Neural cell (in vitro differentiated cells): Measurements from ENCODE around the gene ZDHHC9. TPM values are rescaled to one million over a fixed set of nuclear protein-coding genes. Genes with fewer than 3 reads are reported as not detected.

Source experiments
- H2AFZ ChIP-seq: fragments of 200-600, 300-800 bp; sonication (generic), shearing (Covaris generic); 2 replicates; pipeline ENCODE4 v1.6.0; 2014; ENCODE audit warnings: low read depth, mild to moderate bottlenecking, antibody characterized with exemption, low read length, moderate library complexity
- H3F3A ChIP-seq: fragments of 200-600 bp; shearing (Covaris generic); 2 replicates; pipeline ENCODE4 v1.6.1; 2016; ENCODE audit warnings: mild to moderate bottlenecking, moderate library complexity, mixed read lengths, antibody characterized with exemption, low read length; ENCODE audit not compliant: insufficient read depth, poor library complexity, severe bottlenecking
- H3K27ac ChIP-seq: fragments of 200-600, 300-800 bp; sonication (generic), shearing (Covaris generic); 2 replicates; pipeline ENCODE4 v1.5.1; 2014; ENCODE audit warnings: mild to moderate bottlenecking, low read length, moderate library complexity
- H3K27me3 ChIP-seq: fragments of 300-800, 200-600 bp; sonication (generic), shearing (Covaris generic); 2 replicates; pipeline ENCODE4 v1.6.0; 2014; ENCODE audit warnings: mild to moderate bottlenecking, low read depth, low read length, moderate library complexity; ENCODE audit not compliant: insufficient read depth
- H3K36me3 ChIP-seq: fragments of 300-800, 200-600 bp; sonication (generic), shearing (Covaris generic); 2 replicates; pipeline ENCODE4 v1.5.1; 2014; ENCODE audit warnings: mild to moderate bottlenecking, antibody characterized with exemption, low read length, moderate library complexity; ENCODE audit not compliant: insufficient read depth
- H3K4me2 ChIP-seq: fragments of 300-800, 200-600 bp; sonication (generic), shearing (Covaris generic); 2 replicates; pipeline ENCODE4 v1.6.0; 2014; ENCODE audit warnings: mild to moderate bottlenecking, low read length
- H3K4me3 ChIP-seq: fragments of 300-800, 200-600 bp; sonication (generic), shearing (Covaris generic); 2 replicates; pipeline ENCODE4 v1.5.1; 2014; ENCODE audit warnings: mild to moderate bottlenecking, low read length, moderate library complexity
- H3K79me2 ChIP-seq: fragments of 200-600 bp; shearing (Covaris generic); replicated peaks from 2 replicates; pipeline ENCODE4 v1.6.0; 2014; ENCODE audit warnings: mild to moderate bottlenecking, low read length, moderate library complexity; ENCODE audit not compliant: insufficient read depth
- H3K9ac ChIP-seq: fragments of 300-800, 200-600 bp; sonication (generic), shearing (Covaris generic); 2 replicates; pipeline ENCODE4 v1.6.1; 2016; ENCODE audit warnings: mild to moderate bottlenecking, low read length, mixed read lengths
- H3K9me2 ChIP-seq: fragments of 200-600 bp; shearing (Covaris generic); 2 replicates; pipeline ENCODE4 v1.6.1; 2016; ENCODE audit warnings: mild to moderate bottlenecking, low read length, mixed read lengths; ENCODE audit not compliant: insufficient read depth
- H3K9me3 ChIP-seq: fragments of 200-600, 300-800 bp; sonication (generic), shearing (Covaris generic); 2 replicates; pipeline ENCODE4 v1.6.1; 2016; ENCODE audit warnings: mild to moderate bottlenecking, mixed run types, low read length, moderate library complexity, mixed read lengths
- H4K20me1 ChIP-seq: fragments of 200-600 bp; shearing (Covaris generic); 2 replicates; pipeline ENCODE4 v1.6.1; 2016; ENCODE audit warnings: mild to moderate bottlenecking, mixed run types; ENCODE audit not compliant: insufficient read depth
- CTCF ChIP-seq: fragments of 450-650 bp; IDR thresholded peaks from 2 replicates; pipeline ENCODE4 v1.5.1; 2014; ENCODE audit warnings: antibody characterized with exemption, mild to moderate bottlenecking, moderate library complexity; ENCODE audit not compliant: poor library complexity, severe bottlenecking
- EP300 ChIP-seq: fragments of 450-650 bp; conservative IDR thresholded peaks from 2 replicates; pipeline ENCODE4 v1.6.1; 2014; ENCODE audit warnings: antibody characterized with exemption, mild to moderate bottlenecking, moderate library complexity; ENCODE audit not compliant: poor library complexity, severe bottlenecking
- EZH2 ChIP-seq: fragments of 200-600, 300-800 bp; shearing (Covaris generic), sonication (generic); IDR thresholded peaks from 2 replicates; pipeline ENCODE4 v1.6.1; 2014; ENCODE audit warnings: antibody characterized with exemption, low read length, borderline replicate concordance, mild to moderate bottlenecking; ENCODE audit not compliant: insufficient read depth, poor library complexity, severe bottlenecking
- MXI1 ChIP-seq: fragments of 450-650 bp; conservative IDR thresholded peaks from 2 replicates; pipeline ENCODE4 v1.6.1; 2014; ENCODE audit warnings: antibody characterized with exemption, mild to moderate bottlenecking; ENCODE audit not compliant: poor library complexity, severe bottlenecking
- POLR2AphosphoS5 ChIP-seq: IDR thresholded peaks from 2 replicates; pipeline ENCODE4 v1.6.1; 2012
- RAD21 ChIP-seq: fragments of 450-650 bp; conservative IDR thresholded peaks from 2 replicates; pipeline ENCODE4 v1.6.1; 2014; ENCODE audit warnings: antibody characterized with exemption, mild to moderate bottlenecking, moderate library complexity
- REST ChIP-seq: IDR thresholded peaks from 2 replicates; pipeline ENCODE4 v1.6.1; 2012; ENCODE audit warnings: borderline replicate concordance
- SMC3 ChIP-seq: fragments of 450-650 bp; conservative IDR thresholded peaks from 2 replicates; pipeline ENCODE4 v1.6.1; 2014; ENCODE audit warnings: antibody characterized with exemption, mild to moderate bottlenecking, moderate library complexity; ENCODE audit not compliant: poor library complexity
- TAF1 ChIP-seq: IDR thresholded peaks from 2 replicates; pipeline ENCODE4 v1.6.1; 2012; ENCODE audit warnings: low read depth
- polyA plus RNA-seq: library from polyadenylated mRNA; depleted of rRNA; stranded (reverse); fragments of >200 nt; gene quantifications from 2 replicates; pipeline ENCODE4 v1.2.3, GENCODE V29; 2014

ZDHHC9 gene
- polyA plus RNA-seq, 1 donor from 2014 or later = 24.9 TPM

GRCh38 chrX:129798888-129799287 is 44.8 kb downstream of the ZDHHC9 start:
- Histone ChIP-seq H3K9me2 (no peaks in the 10 kb centered on the region), H3F3A (no peaks in the 10 kb centered on the region), H3K27ac (no peak overlapping the region), H3K36me3 (no peaks in the 10 kb centered on the region), H3K9ac (no peak overlapping the region), H3K4me3 (no peak overlapping the region), H3K27me3 (no peaks in the 10 kb centered on the region), H4K20me1 (no peaks in the 10 kb centered on the region), H3K9me3 (no peaks in the 10 kb centered on the region), H2AFZ (no peak overlapping the region), H3K79me2 (no peaks in the 10 kb centered on the region), H3K4me2 (no peak overlapping the region)
- TF ChIP-seq POLR2AphosphoS5 (no peak), SMC3 (no peak), MXI1 (no peak), CTCF (no peak), EZH2 (no peak), RAD21 (no peak), EP300 (no peak), REST (no peak), TAF1 (no peak)

- Histone ChIP-seq H3K79me2 (no peaks in the 10 kb centered on the region), H3K9me3 (no peaks in the 10 kb centered on the region), H4K20me1 (no peaks in the 10 kb centered on the region), H3K4me2 (no peak overlapping the region), H3F3A (no peaks in the 10 kb centered on the region), H3K9ac (no peak overlapping the region), H3K4me3 (no peak overlapping the region), H2AFZ (no peak overlapping the region), H3K36me3 (no peaks in the 10 kb centered on the region), H3K27ac (no peak overlapping the region), H3K9me2 (no peaks in the 10 kb centered on the region), H3K27me3 (no peaks in the 10 kb centered on the region)
- TF ChIP-seq RAD21 = no peak
- no peak for TF ChIP-seq REST
- TF ChIP-seq POLR2AphosphoS5 = no peak
- no peak for TF ChIP-seq TAF1
- TF ChIP-seq SMC3 = no peak
- no peak for TF ChIP-seq CTCF
- no peak for TF ChIP-seq EP300
- TF ChIP-seq EZH2 = no peak
- TF ChIP-seq MXI1 = no peak
These were observed 45.2 kb downstream of the ZDHHC9 start for GRCh38 chrX:129798456-129798855.
